Urothelium cell line (cell line): ENCODE results near the gene TRIM67.

Source experiments
- DNase-seq: peaks from one replicate; pipeline ENCODE4 v3.0.0; 2011; ENCODE audit warnings: low spot score, mixed read lengths
- FAIRE-seq: peaks from 2 replicates; lab custom pipeline; 2011; peaks lifted over from hg19 to GRCh38; lab: Jason Lieb, UNC

TRIM67 gene

GRCh38 chr1:231181271-231181670 is 19.4 kb downstream of the TRIM67 start:
- FAIRE-seq, result no peak
- DNase-seq, result no peak

- DNase-seq (no peak), FAIRE-seq (no peak)
Observed at GRCh38 chr1:231182317-231182716, 20.5 kb downstream of the TRIM67 start.

- FAIRE-seq (no peak), DNase-seq (no peak)
Observed at GRCh38 chr1:231183639-231184590, 22.1 kb downstream of the TRIM67 start.

GRCh38 chr1:231184891-231185290 is 23.0 kb downstream of the TRIM67 start:
- DNase-seq (no peak), FAIRE-seq (no peak)

- FAIRE-seq (no peak), DNase-seq (no peak)
Observed at GRCh38 chr1:231185391-231185790, 23.5 kb downstream of the TRIM67 start.

GRCh38 chr1:231186356-231187115 is 24.7 kb downstream of the TRIM67 start:
- FAIRE-seq, result no peak

GRCh38 chr1:231187571-231187970 is 25.7 kb downstream of the TRIM67 start:
- no peak for FAIRE-seq
- no peak for DNase-seq

More at GRCh38 chr1:231186356-231187115, 24.7 kb downstream of the TRIM67 start:
- no peak for DNase-seq

GRCh38 chr1:231188072-231188471 is 26.2 kb downstream of the TRIM67 start:
- no peak for DNase-seq
- no peak for FAIRE-seq

- FAIRE-seq, result no peak
- DNase-seq, result no peak
Observed at GRCh38 chr1:231188768-231189167, 26.9 kb downstream of the TRIM67 start.

GRCh38 chr1:231189683-231190270 is 27.9 kb downstream of the TRIM67 start:
- DNase-seq (no peak), FAIRE-seq (no peak)

- no peak for DNase-seq
- no peak for FAIRE-seq
Observed at GRCh38 chr1:231190456-231190855, 28.6 kb downstream of the TRIM67 start.

- DNase-seq (peak; percentile 24), FAIRE-seq (no peak)
Observed at GRCh38 chr1:231192620-231193163, 30.8 kb downstream of the TRIM67 start.

GRCh38 chr1:231193710-231194340 is 32.0 kb downstream of the TRIM67 start:
- DNase-seq (no peak), FAIRE-seq (no peak)

GRCh38 chr1:231194476-231194842 is 32.6 kb downstream of the TRIM67 start:
- FAIRE-seq, result no peak
- no peak for DNase-seq

GRCh38 chr1:231194843-231195516 is 33.1 kb downstream of the TRIM67 start:
- FAIRE-seq (no peak), DNase-seq (no peak)

- FAIRE-seq (no peak), DNase-seq (no peak)
Observed at GRCh38 chr1:231196307-231196706, 34.4 kb downstream of the TRIM67 start.

- DNase-seq (no peak), FAIRE-seq (no peak)
Observed at GRCh38 chr1:231196728-231197127, 34.9 kb downstream of the TRIM67 start.

- no peak for FAIRE-seq
- DNase-seq, result no peak
Observed at GRCh38 chr1:231199868-231200267, 38.0 kb downstream of the TRIM67 start.

- no peak for DNase-seq
- FAIRE-seq, result no peak
Observed at GRCh38 chr1:231200388-231201031, 38.7 kb downstream of the TRIM67 start.
